GM19452 (cell line): ENCODE results near the gene MEG3.
"Not testable (repeated sequence)": the region's sequence is repeated elsewhere in the genome, so short reads cannot be mapped to it uniquely, and the experiment has no call there.

ENCODE experiments used
- ATAC-seq: cut with Tn5 transposase; IDR thresholded peaks from one replicate; pipeline ENCODE4 v1.9.1; 2021; ENCODE audit not compliant: unreplicated experiment

MEG3 gene

GRCh38 chr14:100813291-100813690 is 12.6 kb upstream of the MEG3 start:
- no peak for ATAC-seq

- no peak for ATAC-seq
These were observed 10.2 kb upstream of the MEG3 start for GRCh38 chr14:100815478-100816285.

- no peak for ATAC-seq
These were observed 9.5 kb upstream of the MEG3 start for GRCh38 chr14:100816286-100816949.

GRCh38 chr14:100816950-100817901 is 8.7 kb upstream of the MEG3 start:
- no peak for ATAC-seq

GRCh38 chr14:100818221-100818699 is 7.7 kb upstream of the MEG3 start:
- no peak for ATAC-seq

- ATAC-seq, result not testable (repeated sequence)
These were observed 7.0 kb upstream of the MEG3 start for GRCh38 chr14:100818923-100819322.

- no peak for ATAC-seq
These were observed 6.5 kb upstream of the MEG3 start for GRCh38 chr14:100819453-100819828.

GRCh38 chr14:100819829-100820475 is 6.0 kb upstream of the MEG3 start:
- no peak for ATAC-seq

GRCh38 chr14:100820957-100821356 is 5.0 kb upstream of the MEG3 start:
- no peak for ATAC-seq

GRCh38 chr14:100822013-100822412 is 3.9 kb upstream of the MEG3 start:
- no peak for ATAC-seq

GRCh38 chr14:100822532-100823296 is 3.2 kb upstream of the MEG3 start:
- ATAC-seq, result no peak

- no peak for ATAC-seq
These were observed 2.4 kb upstream of the MEG3 start for GRCh38 chr14:100823413-100824080.

- ATAC-seq, result no peak
These were observed 1.8 kb upstream of the MEG3 start for GRCh38 chr14:100824091-100824551.

GRCh38 chr14:100824901-100825712 is 811 bp upstream of the MEG3 start:
- no peak for ATAC-seq

- ATAC-seq, result no peak
These were observed 628 bp downstream of the MEG3 start for GRCh38 chr14:100826391-100827100.

- ATAC-seq, result no peak
These were observed 1.4 kb downstream of the MEG3 start for GRCh38 chr14:100827101-100828021.
